Measurements from ENCODE around the gene APBB1IP. TPM values are rescaled to one million over a fixed set of nuclear protein-coding genes. Genes with fewer than 3 reads are reported as not detected.

The APBB1IP gene
- polyA plus RNA-seq, 1 experiment: 0.04 TPM

- no peaks in the 10 kb centered on the region for H3K27me3 ChIP-seq (ENCODE audit: control insufficient read depth, insufficient read depth, low read length)
- no peak overlapping the region for H3K27ac ChIP-seq (ENCODE audit: low read depth, low read length)
- H3K9me3 ChIP-seq (ENCODE audit: control insufficient read depth, insufficient read depth, low read length): peaks cover 11% of the 10 kb centered on the region; the same call in 1 of the 2 replicates
- CTCF ChIA-PET: no interaction called here
- no peak for TF ChIP-seq CTCF (IDR thresholded peaks at IDR 0.05; ENCODE audit: low read depth, low read length)
- H3K4me3 ChIP-seq (ENCODE audit: low read depth, low read length): no peak overlapping the region
- DNase-seq (ENCODE audit: low read depth, low spot score): no peak
- POLR2A ChIA-PET: no interaction called here
These were observed 11.6 kb downstream of the APBB1IP start for GRCh38 chr10:26449726-26450125.

- H3K27ac ChIP-seq (ENCODE audit: low read depth, low read length): no peak overlapping the region
- no peaks in the 10 kb centered on the region for H3K27me3 ChIP-seq (ENCODE audit: control insufficient read depth, insufficient read depth, low read length)
- CTCF ChIA-PET: no interaction called here
- no peak for DNase-seq (ENCODE audit: low read depth, low spot score)
- POLR2A ChIA-PET: no interaction called here
- TF ChIP-seq CTCF (IDR thresholded peaks at IDR 0.05; ENCODE audit: low read depth, low read length): no peak
- peaks cover 7% of the 10 kb centered on the region; the same call in 1 of the 2 replicates for H3K9me3 ChIP-seq (ENCODE audit: control insufficient read depth, insufficient read depth, low read length)
- no peak overlapping the region for H3K4me3 ChIP-seq (ENCODE audit: low read depth, low read length)
These were observed 13.8 kb downstream of the APBB1IP start for GRCh38 chr10:26451903-26452302.

GRCh38 chr10:26453850-26454249 lies 15.7 kb downstream of the APBB1IP start:
- POLR2A ChIA-PET: no interaction called here
- no peaks in the 10 kb centered on the region for H3K27me3 ChIP-seq (ENCODE audit: control insufficient read depth, insufficient read depth, low read length)

GRCh38 chr10:26454891-26455290 lies 16.8 kb downstream of the APBB1IP start:
- Histone ChIP-seq H3K27ac (ENCODE audit: low read depth, low read length) (no peak overlapping the region), H3K27me3 (ENCODE audit: control insufficient read depth, insufficient read depth, low read length) (no peaks in the 10 kb centered on the region), H3K4me3 (ENCODE audit: low read depth, low read length) (no peak overlapping the region), H3K9me3 (ENCODE audit: control insufficient read depth, insufficient read depth, low read length) (peaks cover 7% of the 10 kb centered on the region; the same call in 1 of the 2 replicates)
- ChIA-PET CTCF (no interaction called here), POLR2A (no interaction called here)
- no peak for DNase-seq (ENCODE audit: low read depth, low spot score)
- TF ChIP-seq CTCF (IDR thresholded peaks at IDR 0.05; ENCODE audit: low read depth, low read length): no peak

More at GRCh38 chr10:26453850-26454249, 15.7 kb downstream of the APBB1IP start:
- CTCF ChIA-PET: no interaction called here
- TF ChIP-seq CTCF (IDR thresholded peaks at IDR 0.05; ENCODE audit: low read depth, low read length): no peak
- H3K9me3 ChIP-seq (ENCODE audit: control insufficient read depth, insufficient read depth, low read length): peaks cover 7% of the 10 kb centered on the region; the same call in 1 of the 2 replicates
- no peak for DNase-seq (ENCODE audit: low read depth, low spot score)
- H3K27ac ChIP-seq (ENCODE audit: low read depth, low read length): no peak overlapping the region
- no peak overlapping the region for H3K4me3 ChIP-seq (ENCODE audit: low read depth, low read length)

GRCh38 chr10:26455567-26456315 lies 17.6 kb downstream of the APBB1IP start:
- Histone ChIP-seq H3K4me3 (ENCODE audit: low read depth, low read length) (no peak overlapping the region), H3K9me3 (ENCODE audit: control insufficient read depth, insufficient read depth, low read length) (peaks cover 7% of the 10 kb centered on the region; the same call in 1 of the 2 replicates), H3K27ac (ENCODE audit: low read depth, low read length) (no peak overlapping the region), H3K27me3 (ENCODE audit: control insufficient read depth, insufficient read depth, low read length) (no peaks in the 10 kb centered on the region)
- ChIA-PET POLR2A (no interaction called here), CTCF (no interaction called here)
- TF ChIP-seq CTCF (IDR thresholded peaks at IDR 0.05; ENCODE audit: low read depth, low read length): no peak
- DNase-seq (ENCODE audit: low read depth, low spot score): no peak
